Large intestine (tissue), 3 donors: Measurements from ENCODE around the gene ABR. TPM values are rescaled to one million over a fixed set of nuclear protein-coding genes. Genes with fewer than 3 reads are reported as not detected.
"Not testable (repeated sequence)": the region's sequence is repeated elsewhere in the genome, so short reads cannot be mapped to it uniquely, and the experiment has no call there.

ENCODE experiments used
- DNase-seq, 2 donors: peaks; one replicate each; pipeline versions ENCODE4 v3.0.0 to v3.0.0-alpha.2; 2013
- H3K27ac ChIP-seq: one replicate; pipeline ENCODE4 v1.5.1; 2013; ENCODE audit warnings: low read length
- H3K27me3 ChIP-seq: 2 replicates; pipeline ENCODE4 v1.6.1; 2013; ENCODE audit warnings: low read length; ENCODE audit not compliant: control insufficient read depth, insufficient read depth
- H3K36me3 ChIP-seq: 2 replicates; pipeline ENCODE4 v1.6.1; 2013; ENCODE audit warnings: low read length; ENCODE audit not compliant: control insufficient read depth, insufficient read depth
- H3K4me1 ChIP-seq: one replicate; pipeline ENCODE4 v1.6.1; 2013; ENCODE audit warnings: low read length; ENCODE audit not compliant: control insufficient read depth, insufficient read depth
- H3K4me3 ChIP-seq: one replicate; pipeline ENCODE4 v1.5.1; 2013; ENCODE audit warnings: low read length
- H3K9me3 ChIP-seq: one replicate; pipeline ENCODE4 v1.6.1; 2013; ENCODE audit warnings: mild to moderate bottlenecking, low read depth, low read length, moderate library complexity; ENCODE audit not compliant: control insufficient read depth
- WGBS: methylation state at CpG from one replicate; pipeline ENCODE4 v1.1.5; 2013; ENCODE audit warnings: low lambda C conversion rate; ENCODE audit not compliant: insufficient coverage; 5-methylcytosine and 5-hydroxymethylcytosine counted together
- polyA plus RNA-seq: library from polyadenylated mRNA; unstranded; fragments of 120-200 nt; gene quantifications from one replicate; pipeline ENCODE4 v1.2.1, GENCODE V29; 2013

The ABR gene
- polyA plus RNA-seq, 1 donor: 125 TPM

DNA sequence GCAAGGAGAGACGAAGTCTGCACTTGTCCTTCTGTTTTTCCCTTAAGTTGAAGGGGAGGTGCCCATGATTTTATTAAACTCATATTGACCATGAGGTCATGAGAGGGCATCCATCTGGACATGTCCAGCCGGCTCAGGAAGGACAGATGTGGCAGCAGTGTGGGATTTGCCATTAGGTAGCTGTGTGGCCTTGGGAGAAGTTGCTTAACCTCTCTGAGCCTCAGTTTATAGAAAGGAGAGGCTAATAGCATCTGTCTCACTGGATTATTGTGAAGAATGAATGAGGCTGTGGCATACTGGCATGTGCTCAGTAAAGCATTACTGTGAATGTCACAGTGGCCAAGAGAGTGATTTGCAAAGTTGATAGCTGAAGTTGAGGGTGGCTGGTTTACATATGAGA lies 181.7 kb downstream of the ABR start:
- DNase-seq: no peak
- H3K27me3 ChIP-seq: no peaks in the 10 kb centered on the region
- peaks cover 37% of the 10 kb centered on the region for H3K36me3 ChIP-seq
- no peaks in the 10 kb centered on the region for H3K9me3 ChIP-seq
- WGBS: no CpG with 5 or more reads among the region's 2 CpGs
- H3K4me1 ChIP-seq: peaks cover 10% of the 10 kb centered on the region
- H3K27ac ChIP-seq: no peak overlapping the region
- H3K4me3 ChIP-seq: peak overlapping the region; percentile 100

DNA sequence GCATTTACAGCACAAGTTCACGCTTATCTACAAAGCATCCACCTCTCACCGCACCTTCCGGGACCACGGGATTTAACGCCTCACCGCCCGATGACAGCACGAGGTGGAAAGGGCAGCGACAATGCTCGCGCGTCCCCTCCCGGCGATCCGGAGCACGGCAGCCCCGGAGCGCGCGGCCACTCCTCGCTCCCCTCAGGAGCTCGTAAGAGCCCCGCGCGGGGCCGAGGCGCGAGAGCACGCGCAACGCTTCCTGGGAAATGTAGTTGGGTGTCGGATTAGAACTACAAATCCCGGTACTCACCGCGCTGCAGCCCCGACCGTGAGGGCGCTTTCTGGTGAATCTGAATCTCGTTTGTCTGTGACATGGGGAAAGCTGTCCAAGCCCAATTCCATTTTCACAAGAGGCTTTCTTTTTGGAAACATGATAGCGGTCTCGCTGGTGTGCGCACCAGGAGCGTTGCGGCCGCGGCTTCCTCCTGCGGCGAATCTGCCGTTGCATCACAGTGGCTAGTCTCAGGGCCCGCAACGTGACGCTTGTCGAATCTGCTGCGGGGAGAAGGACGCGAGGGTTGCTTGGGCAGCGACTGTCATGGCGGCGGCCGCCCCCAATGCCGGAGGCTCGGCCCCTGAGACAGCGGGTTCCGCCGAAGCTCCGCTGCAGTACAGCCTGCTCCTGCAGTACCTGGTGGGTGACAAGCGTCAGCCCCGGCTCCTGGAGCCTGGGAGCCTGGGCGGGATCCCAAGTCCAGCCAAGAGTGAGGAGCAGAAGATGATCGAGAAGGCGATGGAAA lies 183.0 kb downstream of the ABR start, which contains the start of gene TIMM22:
Gene TIMM22, plus strand, starts transcription at position 576 of the 791 bp plus-strand sequence. Its CDS starts 14 bp downstream, at position 590.
- H3K27ac ChIP-seq: peak within 1 kb of the TSS; percentile 79
- H3K9me3 ChIP-seq: no peaks in the 10 kb centered on the region
- WGBS: no CpG with 5 or more reads among the region's 71 CpGs
- H3K4me3 ChIP-seq: peak within 1 kb of the TSS; percentile 100
- peaks cover 24% of the 10 kb centered on the region for H3K36me3 ChIP-seq
- peak; percentile 97 to 99 for DNase-seq
- H3K27me3 ChIP-seq: no peaks in the 10 kb centered on the region
- H3K4me1 ChIP-seq: peaks cover 5% of the 10 kb centered on the region

DNA sequence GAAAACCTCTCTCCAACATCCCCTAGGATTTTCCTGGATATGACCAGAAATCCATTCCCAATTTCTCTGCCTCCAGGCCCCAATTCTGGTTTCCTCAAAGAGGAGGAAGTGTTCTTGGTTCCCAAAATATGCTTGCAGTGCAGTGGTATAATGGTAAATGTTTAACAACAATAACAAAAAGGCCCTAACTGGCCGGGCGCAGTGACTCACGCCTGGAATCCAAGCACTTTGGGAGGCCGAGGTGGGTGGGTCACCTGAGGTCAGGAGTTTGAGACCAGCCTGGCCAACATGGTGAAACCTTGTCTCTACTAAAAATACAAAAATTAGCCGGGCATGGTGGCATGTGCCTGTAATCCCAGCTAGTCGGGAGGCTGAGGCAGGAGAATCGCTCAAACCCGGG lies 184.5 kb downstream of the ABR start:
- WGBS: no CpG with 5 or more reads among the region's 8 CpGs
- not testable (repeated sequence) for H3K27me3 ChIP-seq, H3K4me1 ChIP-seq, H3K36me3 ChIP-seq, H3K27ac ChIP-seq, DNase-seq, H3K9me3 ChIP-seq, H3K4me3 ChIP-seq

DNA sequence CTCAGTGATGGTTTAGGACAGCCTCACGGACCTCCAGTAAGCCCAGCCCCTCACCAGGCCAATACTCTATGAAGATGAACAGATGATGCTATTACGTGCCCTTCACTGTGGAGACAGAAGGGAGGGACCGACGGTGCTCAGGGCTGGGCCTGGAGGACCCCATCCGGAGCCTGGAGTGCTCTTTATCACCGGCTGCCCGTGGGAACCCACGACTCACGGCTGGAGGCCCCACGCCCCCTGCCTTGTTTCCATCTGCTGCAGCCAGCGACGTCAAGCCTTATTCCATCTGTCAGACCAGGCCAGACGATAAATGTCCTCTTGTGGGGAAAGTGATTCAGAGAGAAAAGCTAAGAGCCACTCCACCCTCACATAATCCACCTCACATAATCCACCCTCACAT lies 186.8 kb downstream of the ABR start:
- Histone ChIP-seq H3K27ac (no peak overlapping the region), H3K27me3 (no peaks in the 10 kb centered on the region), H3K36me3 (no peaks in the 10 kb centered on the region), H3K4me3 (no peak overlapping the region), H3K4me1 (no peaks in the 10 kb centered on the region), H3K9me3 (no peaks in the 10 kb centered on the region)
- no peak for DNase-seq
- no CpG with 5 or more reads among the region's 13 CpGs for WGBS

DNA sequence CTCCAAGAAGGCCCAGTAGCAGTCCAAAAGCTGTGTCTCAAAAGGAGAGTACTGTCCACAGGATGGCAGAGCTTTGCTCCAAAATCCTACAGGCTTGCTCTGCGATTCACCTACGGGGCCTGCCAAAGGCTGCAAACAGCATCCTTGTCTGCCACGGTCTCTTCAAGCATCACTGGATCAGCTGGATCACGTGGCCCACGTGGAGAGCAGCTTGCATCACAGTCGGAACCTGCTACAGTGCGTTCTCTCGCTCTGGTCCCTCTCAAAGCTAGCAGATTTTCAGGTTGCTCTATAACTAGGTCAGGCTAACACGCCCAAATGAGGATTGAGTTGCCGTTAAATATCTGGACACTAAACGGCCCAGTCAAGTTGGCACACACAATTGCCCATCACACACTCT lies 191.2 kb downstream of the ABR start:
- Histone ChIP-seq H3K36me3 (no peaks in the 10 kb centered on the region), H3K27me3 (no peaks in the 10 kb centered on the region), H3K4me3 (no peak overlapping the region), H3K4me1 (no peaks in the 10 kb centered on the region), H3K27ac (no peak overlapping the region), H3K9me3 (no peaks in the 10 kb centered on the region)
- WGBS: no CpG with 5 or more reads among the region's 11 CpGs
- DNase-seq: no peak

DNA sequence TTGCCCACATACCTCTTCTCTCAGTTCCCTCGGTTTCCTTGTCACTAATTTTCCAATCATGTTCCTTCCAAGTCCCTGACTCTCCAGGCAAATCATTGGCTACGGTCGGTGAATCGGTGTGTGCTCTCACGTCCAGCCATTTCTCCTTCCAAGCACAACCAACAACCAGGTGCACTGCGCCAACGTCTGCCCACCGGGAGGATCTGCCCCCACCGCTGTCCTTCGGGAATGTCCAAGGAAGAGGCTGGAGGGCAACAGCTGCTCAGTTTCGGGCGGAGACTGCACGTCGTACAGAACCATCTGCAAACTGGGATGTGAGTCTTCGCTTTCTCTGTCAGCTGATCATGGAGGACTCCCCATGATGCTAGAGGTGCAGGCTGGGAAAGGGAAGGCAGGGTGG lies 191.8 kb downstream of the ABR start:
- no peak overlapping the region for H3K27ac ChIP-seq
- DNase-seq: no peak
- no peaks in the 10 kb centered on the region for H3K9me3 ChIP-seq
- H3K27me3 ChIP-seq: no peaks in the 10 kb centered on the region
- H3K36me3 ChIP-seq: no peaks in the 10 kb centered on the region
- no peak overlapping the region for H3K4me3 ChIP-seq
- WGBS: 87% methylated on average over 3 of the region's 15 CpGs
- no peaks in the 10 kb centered on the region for H3K4me1 ChIP-seq

DNA sequence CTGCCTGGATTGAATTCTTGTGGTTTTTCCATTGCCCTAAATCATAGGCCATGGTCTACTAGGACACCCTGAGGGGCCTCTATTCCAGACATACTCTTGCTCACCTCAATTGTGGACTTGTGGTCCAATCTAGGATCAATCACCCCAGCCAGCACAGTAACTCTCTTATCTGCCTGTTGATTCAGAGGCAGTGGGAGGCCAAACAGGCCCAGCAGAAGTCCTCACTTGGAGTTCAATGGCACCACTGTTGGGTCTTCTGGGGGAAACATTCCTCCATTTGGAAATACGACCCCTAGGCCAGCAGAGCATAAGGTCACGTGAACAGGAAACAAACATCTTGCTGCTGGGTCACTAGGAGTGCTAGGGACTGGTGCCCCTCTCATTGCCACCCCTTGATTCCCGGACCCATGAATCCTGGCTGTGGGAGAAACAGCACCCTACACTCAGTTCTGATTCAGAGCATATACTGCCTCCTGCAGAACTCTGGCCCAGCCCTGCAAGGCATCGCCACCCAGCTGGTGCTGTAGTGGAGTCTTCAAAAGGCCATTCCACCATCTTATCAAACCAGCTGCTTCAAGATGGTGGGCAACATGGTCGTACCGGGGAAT lies 193.4 kb downstream of the ABR start:
- no CpG with 5 or more reads among the region's 6 CpGs for WGBS
- Histone ChIP-seq H3K4me3 (no peak overlapping the region), H3K4me1 (no peaks in the 10 kb centered on the region), H3K27ac (no peak overlapping the region), H3K27me3 (no peaks in the 10 kb centered on the region), H3K36me3 (no peaks in the 10 kb centered on the region), H3K9me3 (no peaks in the 10 kb centered on the region)
- no peak for DNase-seq

DNA sequence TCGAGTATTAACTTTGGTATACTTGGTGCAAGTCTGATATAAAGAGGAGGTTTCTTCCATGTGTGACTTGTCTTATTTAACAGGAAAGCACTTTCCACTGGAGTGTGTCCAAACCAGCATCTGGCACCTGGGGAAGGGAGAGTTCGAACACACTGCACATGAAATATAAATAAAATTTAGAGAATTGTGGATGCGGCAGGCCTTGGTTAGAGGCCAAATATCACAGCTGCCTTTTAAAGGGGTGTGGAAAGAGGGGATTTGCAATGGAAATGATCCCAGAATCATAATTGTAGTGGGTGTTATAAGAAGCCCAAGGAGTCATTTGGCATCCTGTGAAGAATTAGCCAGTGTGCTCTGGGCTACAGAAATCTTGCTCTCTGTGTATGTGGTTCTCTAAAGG lies 195.9 kb downstream of the ABR start:
- peaks cover 7% of the 10 kb centered on the region for H3K4me1 ChIP-seq
- no peak overlapping the region for H3K4me3 ChIP-seq
- no peaks in the 10 kb centered on the region for H3K9me3 ChIP-seq
- no peaks in the 10 kb centered on the region for H3K27me3 ChIP-seq
- WGBS: no CpG with 5 or more reads among the region's 3 CpGs
- H3K36me3 ChIP-seq: no peaks in the 10 kb centered on the region
- H3K27ac ChIP-seq: no peak overlapping the region
- DNase-seq: no peak

DNA sequence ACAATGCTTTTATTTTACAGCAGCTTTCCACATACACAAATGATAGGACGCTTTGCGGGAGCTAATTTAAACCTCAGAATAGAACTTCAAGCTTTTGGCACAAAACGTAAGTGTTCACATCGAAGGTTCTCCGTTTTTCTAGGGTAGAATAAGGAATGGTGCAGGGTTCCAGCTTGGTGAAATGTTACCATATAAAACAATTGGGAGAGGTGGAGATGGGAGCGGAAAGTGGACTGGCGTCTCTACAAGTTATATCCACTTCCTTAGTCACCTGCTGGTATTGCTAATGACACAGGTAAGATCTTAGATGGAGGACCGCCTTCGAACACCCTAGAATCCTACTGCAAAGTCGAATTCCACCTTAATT lies 198.5 kb downstream of the ABR start:
- no peak overlapping the region for H3K4me3 ChIP-seq

DNA sequence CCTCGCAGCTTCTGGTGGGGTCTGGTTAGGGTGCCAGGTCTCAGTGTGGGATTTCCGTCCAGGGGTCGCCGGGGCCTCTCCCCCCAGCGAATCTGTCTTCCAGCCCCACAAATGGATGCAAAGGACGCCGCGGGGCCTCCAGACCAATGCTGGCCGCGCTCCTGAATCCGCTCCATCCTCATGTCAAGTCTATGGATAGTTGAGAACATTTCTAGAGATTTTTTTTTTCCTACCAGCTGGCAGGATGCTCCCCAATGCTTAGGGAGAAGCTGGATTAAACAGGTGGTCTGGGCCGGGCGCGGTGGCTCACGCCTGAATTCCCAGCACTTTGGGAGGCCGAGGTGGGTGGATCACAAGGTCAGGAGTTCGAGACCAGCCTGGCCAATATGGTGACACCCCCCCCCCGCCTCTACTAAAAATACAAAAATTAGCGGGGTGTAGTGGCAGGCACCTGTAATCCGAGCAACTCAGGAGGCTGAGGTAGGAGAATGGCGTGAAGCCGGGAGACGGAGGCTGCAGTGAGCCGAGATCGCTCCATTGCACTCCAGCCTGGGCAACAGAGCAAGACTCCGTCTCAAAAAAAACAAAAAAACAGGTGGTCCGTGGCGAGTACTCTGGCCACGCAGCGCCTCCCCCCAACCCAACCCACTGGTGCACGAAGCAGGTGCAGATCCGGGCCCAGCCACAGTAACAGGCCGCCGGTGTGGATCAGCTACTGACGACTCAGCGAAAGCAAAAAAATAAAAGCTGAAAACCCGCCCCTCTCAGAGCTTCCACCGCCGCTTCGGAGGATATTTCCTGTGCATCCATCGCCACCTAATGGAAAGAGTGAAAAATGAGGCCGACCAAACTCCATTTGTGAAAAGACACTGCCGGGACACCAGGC lies 199.1 kb downstream of the ABR start:
- Histone ChIP-seq H3K9me3 (peaks cover 2% of the 10 kb centered on the region), H3K4me3 (peak overlapping the region; percentile 58), H3K27me3 (peaks cover 19% of the 10 kb centered on the region), H3K27ac (peak overlapping the region; percentile 66), H3K4me1 (peaks cover 7% of the 10 kb centered on the region), H3K36me3 (no peaks in the 10 kb centered on the region)
- no CpG with 5 or more reads among the region's 43 CpGs for WGBS
- DNase-seq: peak; percentile 66 to 77

More for the DNA sequence above, 198.5 kb downstream of the ABR start:
- peaks cover 18% of the 10 kb centered on the region for H3K27me3 ChIP-seq
- no peaks in the 10 kb centered on the region for H3K36me3 ChIP-seq
- 90% methylated on average over 2 of the region's 10 CpGs for WGBS
- DNase-seq: no peak
- H3K9me3 ChIP-seq: peaks cover 2% of the 10 kb centered on the region
- H3K4me1 ChIP-seq: peaks cover 7% of the 10 kb centered on the region
- no peak overlapping the region for H3K27ac ChIP-seq
